ENCODE data around the gene MADD. TPM values are rescaled to one million over a fixed set of nuclear protein-coding genes. Genes with fewer than 3 reads are reported as not detected.
A peak's percentile ranks its signal among the peaks of the same experiment; 100 is the strongest.

Gene MADD
- total and polyA plus RNA-seq, 4 donors: 13.8 to 58.0 (median 31.9) TPM

GRCh38 chr11:47340010-47340409 lies 70.1 kb downstream of the MADD start:
- Histone ChIP-seq H3K27ac (ENCODE audit: low read depth in 1 of 2, low read length in 2 of 2) (no peak overlapping the region), H3K4me1 (ENCODE audit: control insufficient read depth in 1 of 2, insufficient read depth in 2 of 2, low read length in 2 of 2) (no peaks in the 10 kb centered on the region), H3K9me3 (ENCODE audit: control insufficient read depth, low read length) (no peaks in the 10 kb centered on the region), H3K27me3 (ENCODE audit: control insufficient read depth in 1 of 2, insufficient read depth in 2 of 2, low read length in 1 of 2) (no peaks in the 10 kb centered on the region), H3K36me3 (ENCODE audit: control insufficient read depth in 1 of 2, insufficient read depth in 2 of 2, low read length in 1 of 2) (no peaks in the 10 kb centered on the region), H3K4me3 (ENCODE audit: low read length in 2 of 2) (no peak overlapping the region)
- intact Hi-C loops (cut with DNase I): no loop called here
- no peak for DNase-seq
- ATAC-seq (ENCODE audit: low FRiP score): no peak
- 71 to 79% methylated on average over 9 of the region's 9 CpGs for WGBS, 2 donors

DNA sequence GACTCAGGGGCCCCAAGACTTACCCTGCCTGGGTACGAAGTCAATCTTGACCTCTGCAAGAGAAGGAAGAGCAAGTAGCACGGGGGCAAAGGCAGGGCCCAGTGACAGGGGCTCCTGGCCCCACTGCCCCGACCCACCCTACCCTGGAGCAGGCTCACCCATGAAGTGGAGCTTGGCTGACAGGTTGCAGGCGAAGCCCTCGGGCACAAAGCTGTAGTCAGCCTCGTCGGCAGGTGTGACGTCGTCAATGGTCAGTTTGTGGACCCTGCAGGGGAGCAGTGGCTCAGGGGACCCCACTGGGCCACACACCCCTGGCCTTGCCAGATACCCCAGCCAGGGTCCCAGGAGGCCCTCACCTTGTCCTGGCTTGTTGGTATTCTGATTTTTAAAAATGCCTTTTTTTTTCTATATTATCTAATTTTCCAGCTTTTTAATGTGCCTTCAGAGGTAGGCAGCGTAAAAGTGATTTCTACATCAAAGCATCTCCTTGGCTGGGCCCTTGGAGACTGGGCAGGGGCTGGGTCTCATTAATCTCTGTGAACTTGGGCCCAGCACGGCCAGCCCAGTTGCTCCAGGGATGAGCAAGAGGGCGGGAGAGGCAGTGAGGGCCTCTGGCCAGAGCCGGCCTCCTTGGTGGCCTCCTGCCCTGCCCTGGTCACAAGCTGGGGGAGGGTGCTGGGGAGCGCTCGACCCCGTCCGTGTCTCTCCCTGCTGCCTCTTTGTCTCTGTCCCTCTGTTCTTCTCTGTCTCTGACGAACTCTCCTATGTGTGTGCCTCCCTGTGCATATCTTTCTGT lies 71.2 kb downstream of the MADD start:
- no peak overlapping the region for H3K4me3 ChIP-seq (ENCODE audit: low read length in 2 of 2)
- intact Hi-C loops (cut with DNase I): no loop called here
- H3K36me3 ChIP-seq (ENCODE audit: control insufficient read depth in 1 of 2, insufficient read depth in 2 of 2, low read length in 1 of 2): no peaks in the 10 kb centered on the region
- no peaks in the 10 kb centered on the region for H3K4me1 ChIP-seq (ENCODE audit: control insufficient read depth in 1 of 2, insufficient read depth in 2 of 2, low read length in 2 of 2)
- DNase-seq (peak in 1 of 2 donors; percentile 41), ATAC-seq (ENCODE audit: low FRiP score) (peak; percentile 13)
- H3K9me3 ChIP-seq (ENCODE audit: control insufficient read depth, low read length): no peaks in the 10 kb centered on the region
- H3K27me3 ChIP-seq (ENCODE audit: control insufficient read depth in 1 of 2, insufficient read depth in 2 of 2, low read length in 1 of 2): no peaks in the 10 kb centered on the region
- 73 to 77% methylated on average over 18 of the region's 18 CpGs for WGBS, 2 donors
- no peak overlapping the region for H3K27ac ChIP-seq (ENCODE audit: low read depth in 1 of 2, low read length in 2 of 2)

DNA sequence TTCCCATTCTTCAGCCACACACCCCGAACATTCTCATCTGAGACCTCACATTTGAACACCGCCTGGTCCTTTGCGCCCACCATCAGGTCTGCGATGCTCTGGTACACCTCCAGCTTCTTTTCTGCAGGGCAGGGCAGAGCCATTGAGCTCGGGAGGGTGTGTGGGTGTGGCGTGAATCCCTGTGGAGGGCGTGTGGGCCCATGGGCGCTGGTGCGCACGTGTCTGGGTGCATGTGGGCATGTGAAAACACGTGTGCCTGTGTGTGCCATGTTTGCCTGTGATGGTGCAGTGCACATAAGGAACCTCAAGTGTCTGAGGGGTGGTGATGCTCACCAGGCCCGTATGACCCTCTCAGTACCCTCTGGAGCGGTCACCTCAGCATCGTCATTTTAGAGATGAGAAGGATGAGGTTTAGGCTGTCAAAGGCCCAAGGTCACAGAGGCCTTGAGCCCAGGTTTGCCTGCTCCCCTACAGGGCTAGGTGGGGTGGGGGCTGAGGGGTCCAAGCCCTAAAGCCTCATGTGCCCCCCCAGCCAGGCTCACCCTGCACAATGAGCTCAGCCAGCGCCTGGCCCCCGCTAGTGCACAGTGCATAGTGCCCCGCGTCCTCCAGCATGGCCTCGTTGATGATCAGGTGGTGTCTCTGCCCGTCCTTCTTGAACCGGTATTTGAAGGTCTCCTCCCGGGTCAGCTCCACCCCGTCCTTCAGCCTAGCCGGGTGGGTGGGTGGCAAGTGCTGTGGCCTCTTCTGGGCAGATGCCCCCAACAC lies 72.3 kb downstream of the MADD start:
- no peak for ATAC-seq (ENCODE audit: low FRiP score)
- Histone ChIP-seq H3K27me3 (ENCODE audit: control insufficient read depth in 1 of 2, insufficient read depth in 2 of 2, low read length in 1 of 2) (no peaks in the 10 kb centered on the region), H3K9me3 (ENCODE audit: control insufficient read depth, low read length) (no peaks in the 10 kb centered on the region), H3K4me1 (ENCODE audit: control insufficient read depth in 1 of 2, insufficient read depth in 2 of 2, low read length in 2 of 2) (no peaks in the 10 kb centered on the region), H3K27ac (ENCODE audit: low read depth in 1 of 2, low read length in 2 of 2) (no peak overlapping the region), H3K36me3 (ENCODE audit: control insufficient read depth in 1 of 2, insufficient read depth in 2 of 2, low read length in 1 of 2) (no peaks in the 10 kb centered on the region), H3K4me3 (ENCODE audit: low read length in 2 of 2) (no peak overlapping the region)
- intact Hi-C loops (cut with DNase I): no loop called here
- 90 to 92% methylated on average over 24 of the region's 24 CpGs for WGBS, 2 donors
- DNase-seq: peak in 1 of 2 donors; percentile 35

GRCh38 chr11:47342854-47343253 lies 72.9 kb downstream of the MADD start:
- H3K27me3 ChIP-seq (ENCODE audit: control insufficient read depth in 1 of 2, insufficient read depth in 2 of 2, low read length in 1 of 2): no peaks in the 10 kb centered on the region
- H3K9me3 ChIP-seq (ENCODE audit: control insufficient read depth, low read length): no peaks in the 10 kb centered on the region
- peak in 1 of 2 donors; percentile 17 for DNase-seq
- H3K4me3 ChIP-seq (ENCODE audit: low read length in 2 of 2): no peak overlapping the region
- no peak for ATAC-seq (ENCODE audit: low FRiP score)
- intact Hi-C loops (cut with DNase I): no loop called here
- 96% methylated on average over 15 of the region's 15 CpGs for WGBS, 2 donors
- no peak overlapping the region for H3K27ac ChIP-seq (ENCODE audit: low read depth in 1 of 2, low read length in 2 of 2)
- H3K4me1 ChIP-seq (ENCODE audit: control insufficient read depth in 1 of 2, insufficient read depth in 2 of 2, low read length in 2 of 2): no peaks in the 10 kb centered on the region
- H3K36me3 ChIP-seq (ENCODE audit: control insufficient read depth in 1 of 2, insufficient read depth in 2 of 2, low read length in 1 of 2): no peaks in the 10 kb centered on the region

DNA sequence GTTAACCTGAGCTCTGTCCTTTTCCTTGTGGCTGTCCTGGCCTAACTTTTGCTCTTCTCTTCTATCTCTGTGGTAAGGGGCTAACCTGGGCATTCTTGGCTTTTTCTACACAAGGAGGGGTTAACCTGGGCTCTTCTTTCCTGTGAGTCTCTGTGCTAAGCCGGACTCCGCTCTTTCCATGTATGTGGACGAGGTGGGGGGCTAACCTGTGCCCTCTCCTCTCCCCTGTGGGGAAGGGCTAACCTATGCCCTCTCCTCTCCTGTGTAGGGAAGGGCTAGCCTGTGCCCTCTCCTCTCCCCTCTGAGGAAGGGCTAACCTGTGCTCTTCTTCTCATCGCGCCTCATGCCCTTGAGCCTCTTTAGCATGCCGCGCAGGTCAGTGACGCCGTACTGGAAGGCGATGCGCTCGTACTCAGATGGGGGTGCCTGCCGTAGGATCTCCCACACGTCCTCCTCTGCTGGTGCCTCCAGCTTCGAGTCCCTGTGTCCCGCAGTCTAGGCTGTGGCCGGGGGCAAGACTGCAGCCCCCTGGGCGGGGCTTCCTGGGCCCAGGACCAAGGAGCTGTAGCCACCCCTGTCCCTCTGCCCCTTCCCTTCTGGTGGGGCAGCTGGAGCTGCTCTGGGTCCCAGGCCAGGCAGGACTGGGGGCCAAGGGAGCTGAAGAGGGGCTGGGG lies 76.1 kb downstream of the MADD start:
- Histone ChIP-seq H3K9me3 (ENCODE audit: control insufficient read depth, low read length) (no peaks in the 10 kb centered on the region), H3K4me3 (ENCODE audit: low read length in 2 of 2) (no peak overlapping the region), H3K4me1 (ENCODE audit: control insufficient read depth in 1 of 2, insufficient read depth in 2 of 2, low read length in 2 of 2) (no peaks in the 10 kb centered on the region), H3K27me3 (ENCODE audit: control insufficient read depth in 1 of 2, insufficient read depth in 2 of 2, low read length in 1 of 2) (no peaks in the 10 kb centered on the region), H3K36me3 (ENCODE audit: control insufficient read depth in 1 of 2, insufficient read depth in 2 of 2, low read length in 1 of 2) (no peaks in the 10 kb centered on the region), H3K27ac (ENCODE audit: low read depth in 1 of 2, low read length in 2 of 2) (no peak overlapping the region)
- DNase-seq (peak in 1 of 2 donors; percentile 14), ATAC-seq (ENCODE audit: low FRiP score) (no peak)
- WGBS, 2 donors: 85 to 86% methylated on average over 18 of the region's 18 CpGs
- intact Hi-C loops (cut with DNase I): no loop called here

- no peak for ATAC-seq (ENCODE audit: low FRiP score)
- 80% methylated on average over 5 of the region's 5 CpGs for WGBS, 2 donors
- H3K4me3 ChIP-seq (ENCODE audit: low read length in 2 of 2): no peak overlapping the region
Measured at GRCh38 chr11:47347137-47347536, 77.2 kb downstream of the MADD start.

GRCh38 chr11:47348131-47348802 lies 78.3 kb downstream of the MADD start:
- Histone ChIP-seq H3K4me1 (ENCODE audit: control insufficient read depth in 1 of 2, insufficient read depth in 2 of 2, low read length in 2 of 2) (no peaks in the 10 kb centered on the region), H3K27ac (ENCODE audit: low read depth in 1 of 2, low read length in 2 of 2) (no peak overlapping the region), H3K36me3 (ENCODE audit: control insufficient read depth in 1 of 2, insufficient read depth in 2 of 2, low read length in 1 of 2) (no peaks in the 10 kb centered on the region), H3K27me3 (ENCODE audit: control insufficient read depth in 1 of 2, insufficient read depth in 2 of 2, low read length in 1 of 2) (no peaks in the 10 kb centered on the region), H3K9me3 (ENCODE audit: control insufficient read depth, low read length) (no peaks in the 10 kb centered on the region), H3K4me3 (ENCODE audit: low read length in 2 of 2) (no peak overlapping the region)
- ATAC-seq (ENCODE audit: low FRiP score) (no peak), DNase-seq (no peak)
- WGBS, 2 donors: 84 to 88% methylated on average over 23 to 24 of the region's 24 CpGs
- intact Hi-C loops (cut with DNase I): no loop called here

More at GRCh38 chr11:47347137-47347536, 77.2 kb downstream of the MADD start:
- Histone ChIP-seq H3K36me3 (ENCODE audit: control insufficient read depth in 1 of 2, insufficient read depth in 2 of 2, low read length in 1 of 2) (no peaks in the 10 kb centered on the region), H3K27ac (ENCODE audit: low read depth in 1 of 2, low read length in 2 of 2) (no peak overlapping the region), H3K4me1 (ENCODE audit: control insufficient read depth in 1 of 2, insufficient read depth in 2 of 2, low read length in 2 of 2) (no peaks in the 10 kb centered on the region), H3K27me3 (ENCODE audit: control insufficient read depth in 1 of 2, insufficient read depth in 2 of 2, low read length in 1 of 2) (no peaks in the 10 kb centered on the region), H3K9me3 (ENCODE audit: control insufficient read depth, low read length) (no peaks in the 10 kb centered on the region)
- DNase-seq: no peak
- intact Hi-C loops (cut with DNase I): no loop called here

- H3K27ac ChIP-seq (ENCODE audit: low read depth in 1 of 2, low read length in 2 of 2): no peak overlapping the region
- ATAC-seq (ENCODE audit: low FRiP score): no peak
- no peaks in the 10 kb centered on the region for H3K36me3 ChIP-seq (ENCODE audit: control insufficient read depth in 1 of 2, insufficient read depth in 2 of 2, low read length in 1 of 2)
- H3K4me1 ChIP-seq (ENCODE audit: control insufficient read depth in 1 of 2, insufficient read depth in 2 of 2, low read length in 2 of 2): no peaks in the 10 kb centered on the region
- no peak for DNase-seq
- H3K27me3 ChIP-seq (ENCODE audit: control insufficient read depth in 1 of 2, insufficient read depth in 2 of 2, low read length in 1 of 2): no peaks in the 10 kb centered on the region
- WGBS, 2 donors: 84 to 85% methylated on average over 8 of the region's 8 CpGs
- no peak overlapping the region for H3K4me3 ChIP-seq (ENCODE audit: low read length in 2 of 2)
- intact Hi-C loops (cut with DNase I): no loop called here
- H3K9me3 ChIP-seq (ENCODE audit: control insufficient read depth, low read length): no peaks in the 10 kb centered on the region
Measured at GRCh38 chr11:47348859-47349258, 78.9 kb downstream of the MADD start.

Data from aorta (tissue), 5 donors.